Calu3 (cell line): ENCODE data around the gene SDK2. TPM values are rescaled to one million over a fixed set of nuclear protein-coding genes. Genes with fewer than 3 reads are reported as not detected.

Source experiments
- BruUV-seq: library from RNA; stranded (reverse); fragments of 400-500 nt; replicated peaks from 2 replicates; lab custom pipeline; 2021; lab: Mats Ljungman, UMichigan
- CTCF ChIA-PET: fragments of 300-600 bp; sonication (Branson Sonifier 250); formaldehyde crosslinking; loops from one replicate; lab custom pipeline; 2022; ENCODE audit warnings: antibody characterized with exemption; lab: Charles Lee
- DNase-seq: peaks from one replicate; pipeline ENCODE4 v3.0.0; 2022
- H3K27ac Mint-ChIP-seq: one replicate; pipeline ENCODE4 v1.8.0; 2022; ENCODE audit warnings: mixed read lengths; ENCODE audit not compliant: unreplicated experiment
- H3K27me3 Mint-ChIP-seq: one replicate; pipeline ENCODE4 v1.8.0; 2022; ENCODE audit warnings: mixed read lengths; ENCODE audit not compliant: unreplicated experiment
- H3K36me3 Mint-ChIP-seq: one replicate; pipeline ENCODE4 v1.8.0; 2022; ENCODE audit warnings: mild to moderate bottlenecking, moderate library complexity, mixed read lengths; ENCODE audit not compliant: insufficient read depth, unreplicated experiment
- H3K4me1 Mint-ChIP-seq: one replicate; pipeline ENCODE4 v1.8.0; 2022; ENCODE audit warnings: mild to moderate bottlenecking, low read depth, mixed read lengths; ENCODE audit not compliant: unreplicated experiment
- H3K4me3 Mint-ChIP-seq: one replicate; pipeline ENCODE4 v1.8.0; 2022; ENCODE audit warnings: mild to moderate bottlenecking, low read depth, moderate library complexity, mixed read lengths; ENCODE audit not compliant: unreplicated experiment
- H3K9me3 Mint-ChIP-seq: one replicate; pipeline ENCODE4 v1.8.0; 2022; ENCODE audit warnings: low read depth, mixed read lengths; ENCODE audit not compliant: unreplicated experiment
- intact Hi-C: fragments of 100-400 bp; cut with micrococcal nuclease; formaldehyde crosslinking; loops from one replicate; pipeline ENCODE4 v1.10.0; 2022; ENCODE audit not compliant: unreplicated experiment
- total RNA-seq: library from RNA; stranded (reverse); gene quantifications from 2 replicates; pipeline ENCODE4 v1.2.3, GENCODE V29; 2022
- TF ChIP-seq, protein P1 (sequence below): fragments of 200-600 bp; IDR thresholded peaks from one replicate; pipeline ENCODE4 v1.8.0; 2022; ENCODE audit warnings: antibody characterized with exemption; ENCODE audit not compliant: unreplicated experiment

The SDK2 gene
- total RNA-seq, 1 experiment from 2014 or later, result not detected

GRCh38 chr17:73290399-73291259 is 353.6 kb downstream of the SDK2 start:
- DNase-seq, result no peak
- H3K9me3 Mint-ChIP-seq, result no peaks in the 10 kb centered on the region
- H3K27ac Mint-ChIP-seq, result peak overlapping the region; percentile 91
- H3K27me3 Mint-ChIP-seq, result no peaks in the 10 kb centered on the region
- CTCF ChIA-PET, result interaction anchor here (0.7 to 1.8 kb wide), 5 partner anchors 17 to 79 kb away, joined by 3 to 12 read pairs (median 9); a partner anchor contains a TSS
- peaks cover 66% of the 10 kb centered on the region for H3K36me3 Mint-ChIP-seq
- peaks cover 80% of the 10 kb centered on the region for H3K4me1 Mint-ChIP-seq
- TF ChIP-seq, protein P1, sequence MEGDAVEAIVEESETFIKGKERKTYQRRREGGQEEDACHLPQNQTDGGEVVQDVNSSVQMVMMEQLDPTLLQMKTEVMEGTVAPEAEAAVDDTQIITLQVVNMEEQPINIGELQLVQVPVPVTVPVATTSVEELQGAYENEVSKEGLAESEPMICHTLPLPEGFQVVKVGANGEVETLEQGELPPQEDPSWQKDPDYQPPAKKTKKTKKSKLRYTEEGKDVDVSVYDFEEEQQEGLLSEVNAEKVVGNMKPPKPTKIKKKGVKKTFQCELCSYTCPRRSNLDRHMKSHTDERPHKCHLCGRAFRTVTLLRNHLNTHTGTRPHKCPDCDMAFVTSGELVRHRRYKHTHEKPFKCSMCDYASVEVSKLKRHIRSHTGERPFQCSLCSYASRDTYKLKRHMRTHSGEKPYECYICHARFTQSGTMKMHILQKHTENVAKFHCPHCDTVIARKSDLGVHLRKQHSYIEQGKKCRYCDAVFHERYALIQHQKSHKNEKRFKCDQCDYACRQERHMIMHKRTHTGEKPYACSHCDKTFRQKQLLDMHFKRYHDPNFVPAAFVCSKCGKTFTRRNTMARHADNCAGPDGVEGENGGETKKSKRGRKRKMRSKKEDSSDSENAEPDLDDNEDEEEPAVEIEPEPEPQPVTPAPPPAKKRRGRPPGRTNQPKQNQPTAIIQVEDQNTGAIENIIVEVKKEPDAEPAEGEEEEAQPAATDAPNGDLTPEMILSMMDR, result no peak
- no TSS peak for BruUV-seq
- intact Hi-C loops, result no loop called here
- H3K4me3 Mint-ChIP-seq, result peak overlapping the region; percentile 52

DNA sequence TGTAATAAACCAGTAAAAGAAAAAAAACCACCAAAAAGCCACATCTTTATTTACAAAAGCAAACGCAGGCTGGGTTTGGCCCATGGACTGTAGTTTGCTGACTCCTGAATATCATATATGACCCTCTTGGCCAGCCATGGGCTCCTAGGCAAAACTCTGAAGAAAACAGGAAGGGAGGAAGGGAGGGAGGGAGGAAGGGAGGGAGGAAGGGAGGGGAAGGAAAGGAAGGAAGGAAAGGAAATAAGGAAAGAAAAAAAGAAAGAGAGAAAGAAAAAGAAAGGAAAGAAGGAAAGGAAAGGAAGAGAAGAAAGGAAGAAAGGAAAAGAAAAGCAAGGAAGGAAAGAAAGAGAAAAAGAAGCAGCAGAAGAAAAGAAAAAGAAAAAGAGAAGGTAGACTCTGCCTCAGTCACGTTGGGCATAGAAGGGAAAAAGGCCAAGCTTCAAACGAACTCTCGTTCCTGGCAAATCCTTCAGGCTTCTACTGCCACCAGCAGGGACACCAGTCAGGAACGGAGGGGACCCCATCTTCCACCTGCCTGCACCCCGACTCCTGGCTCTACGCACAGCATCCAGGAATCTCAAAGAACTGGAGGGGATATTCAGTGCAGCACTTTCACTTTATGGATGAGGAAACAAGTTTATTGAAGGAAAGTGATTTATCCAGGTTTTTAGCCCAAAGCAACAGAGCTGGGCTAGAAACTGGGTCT is 354.5 kb downstream of the SDK2 start:
- no peak for DNase-seq
- Mint-ChIP-seq H3K36me3 (peaks cover 66% of the 10 kb centered on the region), H3K27me3 (no peaks in the 10 kb centered on the region), H3K27ac (peak overlapping the region; percentile 67), H3K9me3 (no peaks in the 10 kb centered on the region), H3K4me1 (peaks cover 80% of the 10 kb centered on the region), H3K4me3 (peak overlapping the region; percentile 30)
- no TSS peak for BruUV-seq
- CTCF ChIA-PET, result no interaction called here
- TF ChIP-seq, protein P1, result no peak
- intact Hi-C loops, result no loop called here

DNA sequence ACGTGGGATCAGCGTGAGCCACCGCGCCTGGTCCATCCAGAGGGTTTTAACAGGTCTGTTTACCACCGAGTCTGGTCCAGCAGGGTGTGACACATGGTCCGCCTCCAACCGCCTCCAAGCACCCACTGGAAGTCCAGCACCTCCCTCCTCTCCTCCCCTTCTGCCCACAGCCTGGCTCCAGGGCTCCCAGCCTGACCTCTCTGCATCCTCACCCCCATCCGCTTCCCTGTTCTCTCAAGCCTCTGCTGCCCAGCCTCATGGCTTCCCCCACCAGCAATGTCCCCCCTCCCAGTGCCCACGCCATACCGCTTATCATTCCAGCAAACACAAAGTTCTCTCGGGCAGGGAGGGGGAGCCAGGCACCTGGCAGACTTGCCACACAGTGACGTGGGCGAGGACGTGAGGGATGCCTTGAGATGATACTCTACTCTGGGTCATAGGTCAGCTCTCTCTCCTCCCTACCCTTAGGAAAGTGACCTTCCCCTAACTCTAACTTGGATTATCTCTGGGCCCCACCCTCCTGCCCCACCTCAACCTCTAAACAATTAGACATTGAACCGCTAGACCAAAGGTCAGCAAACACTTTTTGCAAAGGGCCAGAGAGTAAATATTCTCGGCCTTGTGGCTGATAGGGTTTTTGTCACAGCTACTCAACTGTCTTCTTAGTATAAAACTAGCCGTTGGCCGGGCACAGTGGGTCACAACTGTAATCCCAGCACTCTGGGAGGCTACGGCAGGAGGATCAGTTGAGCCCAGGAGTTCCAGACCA is 355.5 kb downstream of the SDK2 start:
- Mint-ChIP-seq H3K9me3 (no peaks in the 10 kb centered on the region), H3K27ac (peak overlapping the region; percentile 67), H3K4me1 (peaks cover 77% of the 10 kb centered on the region), H3K36me3 (peaks cover 61% of the 10 kb centered on the region), H3K4me3 (peak overlapping the region; percentile 30), H3K27me3 (no peaks in the 10 kb centered on the region)
- no TSS peak for BruUV-seq
- peak; percentile 52 for DNase-seq
- CTCF ChIA-PET, result interaction anchor here (0.5 to 0.6 kb wide), 2 partner anchors 13 to 100 kb away, joined by 4 to 13 read pairs; no protein-coding TSS in a partner anchor
- TF ChIP-seq, protein P1, result no peak
- intact Hi-C loops, result no loop called here

GRCh38 chr17:73286863-73287296 is 357.4 kb downstream of the SDK2 start:
- H3K27ac Mint-ChIP-seq, result peak overlapping the region; percentile 45
- peaks cover 58% of the 10 kb centered on the region for H3K4me1 Mint-ChIP-seq
- H3K27me3 Mint-ChIP-seq, result no peaks in the 10 kb centered on the region
- H3K9me3 Mint-ChIP-seq, result no peaks in the 10 kb centered on the region
- no peak overlapping the region for H3K4me3 Mint-ChIP-seq
- TF ChIP-seq, protein P1, result no peak
- H3K36me3 Mint-ChIP-seq, result peaks cover 59% of the 10 kb centered on the region
- no peak for DNase-seq
- intact Hi-C loops, result no loop called here
- BruUV-seq, result no TSS peak
- CTCF ChIA-PET, result no interaction called here
